ENCODE data around the gene MAGI3.
"Not testable (repeated sequence)": the region's sequence is repeated elsewhere in the genome, so short reads cannot be mapped to it uniquely, and the experiment has no call there.

MAGI3 gene

DNA sequence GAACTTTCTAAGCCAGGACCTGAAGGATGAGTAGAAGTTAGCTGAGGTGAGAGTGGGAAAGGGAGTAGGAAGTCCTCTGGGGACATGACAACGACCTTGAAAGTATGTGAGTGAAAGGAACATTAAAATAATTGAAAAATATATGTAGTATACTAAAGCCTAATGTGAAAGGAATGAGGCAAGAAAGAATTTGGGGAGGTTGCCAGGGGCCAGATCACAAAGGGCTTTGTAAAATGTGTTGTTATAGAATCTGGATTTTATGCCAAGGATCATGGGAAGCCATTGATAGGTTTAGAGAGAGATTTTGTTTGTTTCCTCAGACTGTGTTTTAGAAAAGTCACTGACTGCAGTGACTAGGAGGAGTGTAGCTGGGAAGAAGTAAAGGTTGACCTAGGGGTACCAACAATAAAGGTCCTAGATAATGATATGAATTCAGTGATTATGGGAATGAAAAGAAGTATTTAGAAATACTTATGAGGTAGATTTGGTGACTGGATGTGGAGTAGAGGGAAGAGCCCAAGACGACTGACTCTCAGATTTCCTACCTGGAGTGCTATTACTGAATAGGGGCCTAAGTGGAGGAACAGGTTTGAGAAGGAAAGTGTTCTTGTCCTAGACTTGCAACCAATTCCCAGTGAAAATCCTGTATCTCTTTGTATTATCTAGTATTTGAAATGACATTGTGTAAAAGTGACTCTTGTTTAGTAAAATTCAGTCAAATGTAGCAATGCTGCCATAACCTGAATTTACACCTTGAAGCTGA, 189.1 kb downstream of the MAGI3 start:
- DNase-seq (ENCODE audit: insufficient read length, low spot score): no peak
- TF ChIP-seq, protein P1, sequence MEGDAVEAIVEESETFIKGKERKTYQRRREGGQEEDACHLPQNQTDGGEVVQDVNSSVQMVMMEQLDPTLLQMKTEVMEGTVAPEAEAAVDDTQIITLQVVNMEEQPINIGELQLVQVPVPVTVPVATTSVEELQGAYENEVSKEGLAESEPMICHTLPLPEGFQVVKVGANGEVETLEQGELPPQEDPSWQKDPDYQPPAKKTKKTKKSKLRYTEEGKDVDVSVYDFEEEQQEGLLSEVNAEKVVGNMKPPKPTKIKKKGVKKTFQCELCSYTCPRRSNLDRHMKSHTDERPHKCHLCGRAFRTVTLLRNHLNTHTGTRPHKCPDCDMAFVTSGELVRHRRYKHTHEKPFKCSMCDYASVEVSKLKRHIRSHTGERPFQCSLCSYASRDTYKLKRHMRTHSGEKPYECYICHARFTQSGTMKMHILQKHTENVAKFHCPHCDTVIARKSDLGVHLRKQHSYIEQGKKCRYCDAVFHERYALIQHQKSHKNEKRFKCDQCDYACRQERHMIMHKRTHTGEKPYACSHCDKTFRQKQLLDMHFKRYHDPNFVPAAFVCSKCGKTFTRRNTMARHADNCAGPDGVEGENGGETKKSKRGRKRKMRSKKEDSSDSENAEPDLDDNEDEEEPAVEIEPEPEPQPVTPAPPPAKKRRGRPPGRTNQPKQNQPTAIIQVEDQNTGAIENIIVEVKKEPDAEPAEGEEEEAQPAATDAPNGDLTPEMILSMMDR (IDR thresholded peaks at IDR 0.05; ENCODE audit: insufficient read depth, missing control alignments): no peak
- no peak for FAIRE-seq

DNA sequence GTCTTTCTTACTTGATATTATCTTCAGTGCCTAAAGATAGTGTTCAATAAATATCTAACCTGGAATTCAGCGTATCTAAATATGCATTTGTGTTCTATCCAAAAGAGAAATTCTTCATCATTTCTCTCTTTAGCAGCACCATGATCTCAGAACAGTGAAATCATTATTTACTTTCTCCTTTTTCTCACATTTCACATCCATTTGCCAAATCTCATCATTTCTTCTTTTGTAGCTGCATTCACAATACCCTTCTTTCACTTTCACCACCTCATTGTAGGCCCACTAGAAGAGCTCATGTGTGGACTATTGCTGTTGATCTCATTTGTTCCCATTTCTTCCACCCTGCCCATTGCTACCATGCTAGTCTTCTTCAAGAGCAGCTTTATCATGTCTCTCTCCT, 191.0 kb downstream of the MAGI3 start:
- TF ChIP-seq, protein P1 (IDR thresholded peaks at IDR 0.05; ENCODE audit: insufficient read depth, missing control alignments): no peak
- DNase-seq (ENCODE audit: insufficient read length, low spot score) (no peak), FAIRE-seq (no peak)

DNA sequence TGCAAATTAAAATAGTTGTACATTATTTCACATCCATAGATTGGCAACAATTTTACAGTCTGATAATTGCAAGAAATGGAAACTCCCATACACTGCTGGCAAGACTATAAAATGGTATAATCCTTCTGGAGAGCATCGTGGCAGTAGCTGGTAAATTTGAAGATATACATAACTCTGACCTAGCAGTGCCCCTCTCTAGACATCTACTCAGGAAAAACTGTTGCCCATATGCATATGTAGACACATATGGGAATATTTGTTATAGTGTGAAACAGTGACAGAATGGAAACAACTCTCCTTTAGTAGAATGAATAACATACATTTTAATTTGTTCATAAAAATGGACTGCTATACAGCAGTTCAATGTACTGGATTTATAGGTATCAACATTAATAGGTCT, 191.8 kb downstream of the MAGI3 start:
- DNase-seq (ENCODE audit: insufficient read length, low spot score) (no peak), FAIRE-seq (no peak)
- TF ChIP-seq, protein P1 (IDR thresholded peaks at IDR 0.05; ENCODE audit: insufficient read depth, missing control alignments): no peak

DNA sequence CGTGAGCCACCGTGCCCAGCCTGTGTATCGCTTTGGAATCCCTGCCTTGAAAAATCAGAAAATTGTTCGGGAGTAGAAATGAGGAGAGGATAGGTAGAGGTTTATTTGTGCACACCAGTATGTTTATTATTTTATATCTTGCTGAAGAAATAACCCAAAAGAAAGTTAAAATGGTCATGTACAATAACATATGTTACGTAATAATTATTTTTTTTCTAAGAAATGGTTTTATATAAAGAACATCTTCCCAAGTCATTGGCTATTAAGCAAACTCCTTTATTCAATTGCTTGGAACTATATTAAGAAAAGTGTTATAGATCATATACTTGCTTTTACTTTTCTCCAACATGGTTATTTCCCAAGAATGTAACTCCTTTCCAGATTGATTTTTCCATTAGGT, 197.2 kb downstream of the MAGI3 start:
- TF ChIP-seq, protein P1 (IDR thresholded peaks at IDR 0.05; ENCODE audit: insufficient read depth, missing control alignments): no peak
- FAIRE-seq: no peak
- DNase-seq (ENCODE audit: insufficient read length, low spot score): no peak

DNA sequence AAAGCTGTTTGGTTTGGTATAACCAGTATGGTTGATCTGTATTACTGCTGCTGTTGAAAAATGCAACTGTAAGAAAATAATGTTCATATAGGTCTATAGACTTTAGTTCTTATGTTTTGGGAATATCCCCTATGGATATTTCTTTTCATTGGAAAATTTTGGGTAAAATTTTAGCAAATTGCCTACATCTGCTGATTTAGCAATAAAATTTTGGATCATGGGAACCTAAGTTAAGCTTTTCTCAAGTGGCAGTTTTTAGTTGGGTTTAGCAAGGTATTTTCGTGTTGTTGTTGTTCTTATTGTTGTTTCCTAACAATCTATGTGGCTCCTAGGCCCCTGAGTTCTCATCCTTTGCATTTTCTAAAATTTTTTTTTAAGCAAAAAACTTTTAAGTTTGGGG, 201.9 kb downstream of the MAGI3 start:
- no peak for DNase-seq (ENCODE audit: insufficient read length, low spot score)
- TF ChIP-seq, protein P1 (IDR thresholded peaks at IDR 0.05; ENCODE audit: insufficient read depth, missing control alignments): no peak
- no peak for FAIRE-seq

DNA sequence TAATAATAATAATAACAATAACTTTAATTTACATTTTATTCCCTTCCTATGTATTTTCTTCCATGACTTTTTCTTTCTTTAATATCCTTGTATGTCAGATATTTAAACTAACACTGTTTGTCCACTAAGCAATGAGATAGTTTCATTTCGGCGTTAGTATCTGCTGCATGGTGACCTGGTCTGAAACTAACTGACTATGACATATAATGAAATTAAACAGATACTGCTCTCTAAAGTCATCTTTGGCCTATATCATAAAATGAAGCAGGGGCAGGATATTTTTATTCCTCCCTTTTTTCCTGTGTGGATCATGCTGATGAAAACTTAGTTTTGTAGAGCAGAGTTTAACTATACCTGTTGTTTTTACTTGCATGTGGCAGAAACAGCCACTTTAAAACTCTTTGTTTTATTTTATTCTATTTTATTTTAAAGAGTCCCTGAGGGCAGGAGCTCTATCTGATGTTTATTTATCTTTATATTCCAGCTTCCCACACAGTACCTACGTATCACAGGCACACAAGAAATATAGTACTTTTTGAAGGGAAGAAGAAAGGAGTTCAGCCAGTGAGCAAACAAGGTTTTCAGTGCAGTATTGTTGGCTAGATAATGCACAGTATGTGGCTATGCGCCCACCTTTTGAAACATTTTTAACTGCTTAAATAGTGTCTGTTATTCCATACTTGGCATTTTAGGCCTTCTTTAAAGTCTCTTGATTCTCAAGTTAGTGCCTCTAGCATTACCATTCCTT, 203.4 kb downstream of the MAGI3 start:
- TF ChIP-seq, protein P1 (IDR thresholded peaks at IDR 0.05; ENCODE audit: insufficient read depth, missing control alignments): no peak
- FAIRE-seq (no peak), DNase-seq (ENCODE audit: insufficient read length, low spot score) (no peak)

DNA sequence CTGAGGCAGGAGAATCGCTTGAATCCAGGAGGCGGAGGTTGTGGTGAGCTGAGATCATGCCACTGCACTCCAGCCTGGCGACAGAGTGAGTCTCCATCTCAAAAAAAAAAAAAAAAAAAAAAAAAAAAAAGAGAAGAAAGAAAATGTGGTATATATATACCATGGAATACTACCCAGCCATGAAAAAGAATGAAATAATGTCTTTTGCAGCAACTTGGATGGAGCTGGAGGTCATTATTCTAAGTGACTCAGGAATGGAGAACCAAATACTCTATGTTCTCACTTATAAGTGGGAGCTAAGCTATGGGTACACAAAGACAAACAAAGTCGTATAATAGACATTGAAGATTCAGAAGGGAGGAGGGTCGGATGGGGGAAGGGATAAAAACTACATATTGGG, 214.2 kb downstream of the MAGI3 start:
- not testable (repeated sequence) for FAIRE-seq; DNase-seq (ENCODE audit: insufficient read length, low spot score)

All from D721Med (cell line).